Epithelial cell of esophagus (primary cell): Measurements from ENCODE around the gene P2RX4.
"Not testable (repeated sequence)": the region's sequence is repeated elsewhere in the genome, so short reads cannot be mapped to it uniquely, and the experiment has no call there.

Experiments
- DNase-seq: peaks from one replicate; pipeline ENCODE4 v3.0.0; 2010; ENCODE audit warnings: low read depth
- H3K4me3 ChIP-seq: 2 replicates; pipeline ENCODE4 v1.5.1; 2011; ENCODE audit warnings: mild to moderate bottlenecking, low read length, control low read depth
- TF ChIP-seq, protein P1 (sequence below): IDR thresholded peaks from 2 replicates; pipeline ENCODE4 v1.5.1; 2011; ENCODE audit warnings: low read depth, mild to moderate bottlenecking, low read length, control low read depth, inconsistent platforms; ENCODE audit not compliant: insufficient read depth; ENCODE audit errors: missing control alignments

The P2RX4 gene, protein sequence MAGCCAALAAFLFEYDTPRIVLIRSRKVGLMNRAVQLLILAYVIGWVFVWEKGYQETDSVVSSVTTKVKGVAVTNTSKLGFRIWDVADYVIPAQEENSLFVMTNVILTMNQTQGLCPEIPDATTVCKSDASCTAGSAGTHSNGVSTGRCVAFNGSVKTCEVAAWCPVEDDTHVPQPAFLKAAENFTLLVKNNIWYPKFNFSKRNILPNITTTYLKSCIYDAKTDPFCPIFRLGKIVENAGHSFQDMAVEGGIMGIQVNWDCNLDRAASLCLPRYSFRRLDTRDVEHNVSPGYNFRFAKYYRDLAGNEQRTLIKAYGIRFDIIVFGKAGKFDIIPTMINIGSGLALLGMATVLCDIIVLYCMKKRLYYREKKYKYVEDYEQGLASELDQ

DNA sequence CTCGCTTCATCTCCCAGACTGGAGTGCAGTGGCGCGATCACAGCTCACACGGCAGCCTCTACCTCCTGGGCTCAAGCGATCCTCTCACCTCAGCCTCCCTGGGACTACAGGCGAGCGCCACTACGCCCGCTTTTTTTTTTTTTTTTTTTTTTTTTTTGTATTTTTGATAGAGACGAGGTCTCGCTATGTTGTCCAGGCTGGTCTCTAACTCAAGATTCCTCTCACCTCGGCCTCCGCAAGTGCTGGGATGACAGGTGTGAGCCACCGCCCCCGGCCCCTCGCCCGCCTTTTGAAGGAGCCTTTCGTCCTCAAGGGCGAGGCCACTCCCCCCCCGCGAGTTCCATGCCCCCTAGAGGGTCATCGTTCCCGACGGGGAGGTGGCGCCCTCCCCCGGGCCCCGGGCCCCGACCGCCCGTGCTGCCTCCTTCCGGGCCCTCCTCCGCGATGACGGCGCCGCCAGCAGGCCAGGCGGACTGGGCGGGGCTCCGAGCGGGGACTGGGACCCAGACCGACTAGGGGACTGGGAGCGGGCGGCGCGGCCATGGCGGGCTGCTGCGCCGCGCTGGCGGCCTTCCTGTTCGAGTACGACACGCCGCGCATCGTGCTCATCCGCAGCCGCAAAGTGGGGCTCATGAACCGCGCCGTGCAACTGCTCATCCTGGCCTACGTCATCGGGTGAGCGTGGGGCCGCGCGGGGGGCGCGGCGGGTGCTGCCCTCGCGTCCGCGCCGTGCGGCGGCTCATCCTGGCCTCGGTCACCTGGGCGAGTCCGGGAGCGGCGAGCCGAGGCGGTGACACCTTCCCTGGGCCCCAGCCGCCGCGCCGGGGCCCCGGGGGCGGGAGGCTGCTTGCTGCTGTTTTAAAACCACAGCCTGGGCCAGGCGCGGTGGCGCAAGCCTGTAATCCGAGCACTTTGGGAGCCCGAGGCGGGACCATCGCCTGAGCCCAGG lies at the start of gene P2RX4:
TSS of gene P2RX4 (plus strand) at position 506 of the 949 bp plus-strand sequence. CDS start at position 542, 36 bp downstream.
- peak; percentile 75 for DNase-seq
- peak within 1 kb of the TSS; percentile 52 for H3K4me3 ChIP-seq
- TF ChIP-seq, protein P1, sequence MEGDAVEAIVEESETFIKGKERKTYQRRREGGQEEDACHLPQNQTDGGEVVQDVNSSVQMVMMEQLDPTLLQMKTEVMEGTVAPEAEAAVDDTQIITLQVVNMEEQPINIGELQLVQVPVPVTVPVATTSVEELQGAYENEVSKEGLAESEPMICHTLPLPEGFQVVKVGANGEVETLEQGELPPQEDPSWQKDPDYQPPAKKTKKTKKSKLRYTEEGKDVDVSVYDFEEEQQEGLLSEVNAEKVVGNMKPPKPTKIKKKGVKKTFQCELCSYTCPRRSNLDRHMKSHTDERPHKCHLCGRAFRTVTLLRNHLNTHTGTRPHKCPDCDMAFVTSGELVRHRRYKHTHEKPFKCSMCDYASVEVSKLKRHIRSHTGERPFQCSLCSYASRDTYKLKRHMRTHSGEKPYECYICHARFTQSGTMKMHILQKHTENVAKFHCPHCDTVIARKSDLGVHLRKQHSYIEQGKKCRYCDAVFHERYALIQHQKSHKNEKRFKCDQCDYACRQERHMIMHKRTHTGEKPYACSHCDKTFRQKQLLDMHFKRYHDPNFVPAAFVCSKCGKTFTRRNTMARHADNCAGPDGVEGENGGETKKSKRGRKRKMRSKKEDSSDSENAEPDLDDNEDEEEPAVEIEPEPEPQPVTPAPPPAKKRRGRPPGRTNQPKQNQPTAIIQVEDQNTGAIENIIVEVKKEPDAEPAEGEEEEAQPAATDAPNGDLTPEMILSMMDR: no peak

DNA sequence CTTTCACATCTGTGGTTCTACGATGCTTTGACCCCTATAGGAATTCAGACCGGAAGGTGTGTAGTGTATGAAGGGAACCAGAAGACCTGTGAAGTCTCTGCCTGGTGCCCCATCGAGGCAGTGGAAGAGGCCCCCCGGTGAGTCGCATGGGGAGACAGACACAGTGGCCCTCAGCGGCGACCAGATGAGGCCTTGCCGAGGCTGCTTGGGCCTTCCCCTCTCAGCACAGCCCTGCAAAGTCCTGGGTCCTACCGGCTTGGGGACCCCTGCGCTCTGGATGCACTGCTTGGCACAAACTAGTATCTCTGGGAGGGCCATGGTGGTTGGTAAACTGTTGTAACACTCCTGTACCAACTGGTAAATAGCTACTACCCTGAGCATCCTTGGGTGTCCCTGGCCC lies 47.5 kb upstream of the P2RX4 start:
- DNase-seq: no peak

GRCh38 chr12:121162985-121163384 lies 46.9 kb upstream of the P2RX4 start:
- no peak for DNase-seq
- TF ChIP-seq, protein P1: no peak
- no peak overlapping the region for H3K4me3 ChIP-seq

More for the DNA sequence above, 47.5 kb upstream of the P2RX4 start:
- TF ChIP-seq, protein P1: no peak
- no peak overlapping the region for H3K4me3 ChIP-seq

DNA sequence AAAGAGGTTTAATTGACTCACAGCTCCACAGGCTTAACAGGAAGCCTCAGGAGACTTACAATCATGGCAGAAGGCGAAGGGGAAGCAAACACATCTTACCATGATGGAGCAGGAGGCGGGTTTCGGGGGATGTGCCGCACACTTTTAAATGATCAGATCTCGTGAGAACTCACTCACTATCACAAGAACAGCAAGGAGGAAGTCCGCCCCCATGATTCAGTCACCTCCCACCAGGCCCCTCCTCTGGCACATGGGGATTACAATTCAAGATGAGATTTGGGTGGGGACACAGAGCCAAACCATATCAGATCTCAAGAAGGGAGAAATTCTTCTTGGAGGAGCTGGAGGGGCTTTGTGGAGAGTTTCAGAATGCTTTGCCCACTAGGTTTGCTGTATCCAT lies 45.1 kb upstream of the P2RX4 start:
- not testable (repeated sequence) for H3K4me3 ChIP-seq, DNase-seq

GRCh38 chr12:121165316-121165715 lies 44.6 kb upstream of the P2RX4 start:
- no peak overlapping the region for H3K4me3 ChIP-seq
- TF ChIP-seq, protein P1: no peak
- no peak for DNase-seq

GRCh38 chr12:121166356-121166755 lies 43.6 kb upstream of the P2RX4 start:
- no peak overlapping the region for H3K4me3 ChIP-seq
- TF ChIP-seq, protein P1: no peak
- no peak for DNase-seq

DNA sequence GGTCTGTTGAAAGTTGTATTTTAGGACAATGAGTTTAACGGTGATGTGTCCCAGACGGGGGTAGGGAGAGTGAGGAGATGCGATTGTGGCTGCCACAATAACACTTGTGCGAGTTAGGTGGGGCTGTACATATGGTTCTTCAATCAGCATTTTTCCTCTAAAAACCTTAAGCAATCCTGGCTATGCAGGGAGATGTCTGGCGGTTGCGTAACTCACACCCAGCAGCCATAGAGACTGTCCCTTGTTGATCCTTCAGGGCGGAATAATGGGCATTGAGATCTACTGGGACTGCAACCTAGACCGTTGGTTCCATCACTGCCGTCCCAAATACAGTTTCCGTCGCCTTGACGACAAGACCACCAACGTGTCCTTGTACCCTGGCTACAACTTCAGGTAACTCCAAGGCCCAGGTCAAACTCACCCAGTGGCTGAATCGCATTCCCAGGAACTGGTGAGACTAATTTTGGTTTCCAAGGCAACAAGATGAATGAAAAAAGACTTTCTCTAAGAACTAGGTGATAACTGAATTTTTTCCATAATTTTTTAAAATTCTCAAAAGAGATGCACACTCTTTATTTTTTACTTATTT lies 42.6 kb upstream of the P2RX4 start:
- TF ChIP-seq, protein P1: no peak
- peak; percentile 19 for DNase-seq
- no peak overlapping the region for H3K4me3 ChIP-seq
